ENCODE results near the gene SAMD14. TPM values are rescaled to one million over a fixed set of nuclear protein-coding genes. Genes with fewer than 3 reads are reported as not detected.

SAMD14 gene
- total and polyA plus RNA-seq, 2 experiments from 2014 or later: 0.70 to 4.7 TPM

- no peak for TF ChIP-seq ETS1 (IDR thresholded peaks at IDR 0.05)
- TF ChIP-seq ZNF114 (CRISPR knock-in tag; IDR thresholded peaks at IDR 0.05): no peak
- TF ChIP-seq ZNF331 (CRISPR knock-in tag; IDR thresholded peaks at IDR 0.05; ENCODE audit: low read depth): no peak
- no peak for TF ChIP-seq JUNB (IDR thresholded peaks at IDR 0.05; ENCODE audit: unreplicated experiment)
- TF ChIP-seq CREB1 (CRISPR knock-in tag; IDR thresholded peaks at IDR 0.05; ENCODE audit: low read depth): no peak
- TF ChIP-seq EZH2 (IDR thresholded peaks at IDR 0.05; ENCODE audit: low read depth, unreplicated experiment): no peak
These were observed 23.4 kb downstream of the SAMD14 start (continued) for GRCh38 chr17:50106393-50107131.

- no peak overlapping the region for H3K4me3 ChIP-seq
- H3F3A ChIP-seq (replicated peaks; ENCODE audit: low read depth): no peaks in the 10 kb centered on the region
- H3K27ac ChIP-seq (ENCODE audit: low read depth): no peak overlapping the region
- Mint-ChIP-seq H3K9me3 (no peaks in the 10 kb centered on the region), H3K27ac (peak overlapping the region; percentile 72; the same call in 1 of the 2 replicates), H3K4me1 (peaks cover 14% of the 10 kb centered on the region), H3K4me3 (no peak overlapping the region), H3K36me3 (ENCODE audit: low read depth) (no peaks in the 10 kb centered on the region; the same call in 2 of the 3 replicates), H3K27me3 (ENCODE audit: insufficient read depth, low read depth, poor library complexity) (peaks cover 12% of the 10 kb centered on the region)
- H3K27me3 ChIP-seq (ENCODE audit: insufficient read depth): no peaks in the 10 kb centered on the region
- no peaks in the 10 kb centered on the region for H4K20me1 ChIP-seq (replicated peaks; ENCODE audit: insufficient read depth)
- peaks cover 10% of the 10 kb centered on the region; the same call in 1 of the 2 replicates for H3K4me1 ChIP-seq (ENCODE audit: insufficient read depth)
- H2AFZ ChIP-seq: no peak overlapping the region
- TF ChIP-seq ZNF462 (CRISPR knock-in tag; IDR thresholded peaks at IDR 0.05): no peak
- DNase-seq (ENCODE audit: low spot score): no peak
- no peak for ATAC-seq
- no peak overlapping the region for H3K4me2 ChIP-seq
- no peaks in the 10 kb centered on the region for H3K36me3 ChIP-seq (ENCODE audit: insufficient read depth)
- no peaks in the 10 kb centered on the region for H3K79me2 ChIP-seq (replicated peaks; ENCODE audit: insufficient read depth)
- H3K9me2 ChIP-seq (ENCODE audit: insufficient read depth): no peaks in the 10 kb centered on the region
These were observed 24.1 kb downstream of the SAMD14 start for GRCh38 chr17:50105811-50106210.

Measured in GM23338 (cell line).